GM10248 (cell line): Measurements from ENCODE around the gene C10orf67.
"Not testable (repeated sequence)": the region's sequence is repeated elsewhere in the genome, so short reads cannot be mapped to it uniquely, and the experiment has no call there.

Source experiments
- CTCF ChIA-PET: fragments of 300-600 bp; sonication (Branson Sonifier 250); formaldehyde crosslinking; extraction: SDS; loops from one replicate; lab custom pipeline; 2021; ENCODE audit warnings: antibody characterized with exemption; lab: Yijun Ruan, JAX
- POLR2A ChIA-PET: fragments of 350-650 bp; sonication (Branson Sonifier 250); formaldehyde crosslinking; extraction: SDS; loops from one replicate; lab custom pipeline; 2020; ENCODE audit warnings: antibody characterized with exemption; lab: Yijun Ruan, JAX
- DNase-seq: peaks from one replicate; pipeline ENCODE4 v3.0.0; 2012; ENCODE audit errors: extremely low spot score
- CTCF ChIP-seq: IDR thresholded peaks from 2 replicates; pipeline ENCODE4 v1.5.1; 2012; ENCODE audit warnings: mild to moderate bottlenecking, low read depth; ENCODE audit errors: extremely low read depth, missing control alignments, control extremely low read depth

C10orf67 gene

DNA sequence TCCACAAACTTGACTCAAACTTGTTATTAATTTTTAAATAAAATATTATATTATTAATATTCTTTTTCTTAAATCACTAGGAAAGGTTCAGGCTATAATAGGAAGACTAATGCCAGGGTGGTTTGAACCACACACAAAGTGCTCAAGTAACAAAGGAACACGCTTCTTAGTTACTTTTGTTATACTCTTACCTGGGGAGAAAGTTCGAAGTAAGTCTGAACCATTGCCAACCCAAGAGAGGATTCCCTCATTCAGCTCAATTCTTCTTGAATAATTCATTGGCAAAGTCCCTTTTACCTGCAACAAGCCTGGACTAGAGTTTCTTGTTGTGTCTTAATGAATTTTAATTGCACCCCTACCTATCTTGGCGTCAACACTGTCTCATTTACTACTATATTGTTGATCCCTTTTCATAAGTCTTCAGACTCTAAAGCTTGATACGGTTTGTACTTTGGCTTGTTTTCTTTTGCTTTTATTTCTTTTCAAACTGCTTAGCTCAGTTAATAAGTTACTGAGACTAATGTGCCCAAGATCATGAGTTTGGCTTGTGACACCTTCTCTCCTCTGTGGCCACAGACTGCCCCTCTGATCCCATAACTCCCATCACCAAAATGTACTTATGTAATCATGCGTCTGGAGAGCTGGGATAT lies 10.2 kb upstream of the C10orf67 start:
- CTCF ChIA-PET: interaction anchor here (0.8 kb wide), 1 partner anchor 13 kb away, joined by 3 read pairs; no protein-coding TSS in a partner anchor
- POLR2A ChIA-PET: interaction anchor here (0.5 kb wide), 1 partner anchor 40 kb away, joined by 3 read pairs; no protein-coding TSS in a partner anchor
- TF ChIP-seq CTCF: no peak
- no peak for DNase-seq

DNA sequence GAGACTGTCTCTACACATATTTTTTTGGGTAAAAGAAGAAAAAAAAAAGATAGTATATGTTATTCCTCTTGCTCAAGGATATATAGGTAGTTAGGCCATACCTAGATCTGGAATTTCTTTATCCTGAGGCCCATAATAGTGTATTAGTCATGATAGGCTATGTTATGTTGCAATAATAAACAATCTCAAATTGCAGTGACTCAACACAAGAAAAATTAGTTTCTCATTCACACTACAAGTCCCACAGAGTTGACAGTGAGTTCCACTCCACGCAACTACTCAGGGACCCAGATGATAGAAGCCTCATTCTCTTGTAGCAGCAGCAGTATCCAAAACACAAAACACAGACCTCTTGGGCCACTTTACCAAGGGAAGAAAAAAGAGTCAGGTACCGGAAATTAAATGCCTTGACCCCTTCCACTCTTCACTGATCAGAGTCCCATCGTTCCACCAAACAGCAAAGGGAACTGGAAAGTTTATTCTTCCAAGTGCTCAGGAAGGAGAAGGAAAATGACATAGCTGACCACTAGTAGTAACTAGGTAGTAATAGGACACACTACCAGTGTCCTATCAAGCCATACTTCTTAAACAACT lies 7.4 kb upstream of the C10orf67 start:
- ChIA-PET CTCF (no interaction called here), POLR2A (no interaction called here)
- DNase-seq: no peak
- TF ChIP-seq CTCF: no peak

DNA sequence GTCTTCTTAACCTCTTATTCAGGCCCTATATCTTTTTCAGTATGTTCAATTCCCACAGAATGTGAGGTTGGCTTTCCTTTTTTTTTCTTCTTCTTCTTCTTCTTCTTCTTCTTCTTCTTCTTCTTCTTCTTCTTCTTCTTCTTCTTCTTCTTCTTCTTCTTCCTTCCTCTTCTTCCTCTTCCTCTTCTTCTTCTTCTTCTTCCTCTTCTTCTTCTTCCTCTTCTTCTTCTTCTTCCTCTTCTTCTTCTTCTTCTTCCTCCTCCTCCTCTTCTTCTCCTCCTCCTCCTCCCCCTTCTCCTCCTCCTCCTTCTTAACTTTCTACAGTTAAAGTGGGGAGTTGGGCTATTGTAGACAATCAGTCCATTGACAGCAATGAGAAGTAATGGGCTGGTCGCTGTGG lies 6.1 kb upstream of the C10orf67 start:
- POLR2A ChIA-PET, DNase-seq, CTCF ChIA-PET: not testable (repeated sequence)

DNA sequence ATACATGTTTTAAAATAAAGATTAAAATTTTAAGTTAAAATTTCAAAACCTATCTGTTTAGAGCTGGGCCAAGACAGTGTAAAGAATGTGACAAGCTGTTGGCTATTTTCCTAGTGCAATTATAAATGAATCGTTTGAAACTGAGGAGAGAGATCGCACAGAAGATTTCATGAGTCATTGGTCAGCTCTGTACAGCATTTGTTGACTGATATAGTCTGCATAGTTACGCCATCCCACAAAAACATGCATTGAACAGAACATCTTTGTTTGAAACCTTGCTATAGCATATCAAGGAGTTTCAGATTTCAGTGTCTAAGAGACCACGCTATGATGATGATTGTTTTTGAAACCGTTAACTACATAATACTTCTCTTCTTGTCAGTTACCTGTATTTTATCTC lies 1.3 kb upstream of the C10orf67 start:
- CTCF ChIA-PET: interaction anchor here (1.0 to 1.2 kb wide), 2 partner anchors 13 to 14 kb away, joined by 3 read pairs; no protein-coding TSS in a partner anchor
- no peak for TF ChIP-seq CTCF
- no peak for DNase-seq
- POLR2A ChIA-PET: no interaction called here

- DNase-seq: no peak
- no peak for TF ChIP-seq CTCF
- ChIA-PET POLR2A (no interaction called here), CTCF (no interaction called here)
Observed at GRCh38 chr10:23343591-23344240, 881 bp downstream of the C10orf67 start.

- ChIA-PET CTCF (interaction anchor here (1.8 kb wide), 1 partner anchor 10 kb away, joined by 4 read pairs; no protein-coding TSS in a partner anchor), POLR2A (no interaction called here)
- TF ChIP-seq CTCF: no peak
- DNase-seq: no peak
Observed at GRCh38 chr10:23342213-23342884, 2.2 kb downstream of the C10orf67 start.
